IMR-90 (cell line): Measurements from ENCODE around the gene EML1. TPM values are rescaled to one million over a fixed set of nuclear protein-coding genes. Genes with fewer than 3 reads are reported as not detected.
A peak's percentile ranks its signal among the peaks of the same experiment; 100 is the strongest.

ENCODE experiments used
- ATAC-seq: fragments of 200-7000 bp; cut with Tn5 transposase; 2 replicates; pipeline ENCODE4 v1.9.1; 2020; ENCODE audit warnings: low read depth, mild to moderate bottlenecking, moderate library complexity
- BruUV-seq: library from RNA; stranded (reverse); fragments of 400-500 nt; replicated peaks from 2 replicates; lab custom pipeline; 2021; lab: Mats Ljungman, UMichigan
- CTCF ChIA-PET: fragments of 300-600 bp; formaldehyde crosslinking; extraction: SDS; loops from one replicate; lab custom pipeline; 2021; ENCODE audit warnings: antibody characterized with exemption; lab: Yijun Ruan, JAX
- POLR2A ChIA-PET: fragments of 300-600 bp; sonication (Branson Sonifier 250); formaldehyde crosslinking; loops from one replicate; lab custom pipeline; 2022; ENCODE audit warnings: antibody characterized with exemption; ENCODE audit not compliant: unreplicated experiment; lab: Charles Lee
- DNase-seq: peaks from one replicate; pipeline ENCODE4 v3.0.0; 2013
- H2AFZ ChIP-seq: replicated peaks from 2 replicates; pipeline ENCODE3; 2013; ENCODE audit warnings: low read length, mild to moderate bottlenecking; ENCODE audit not compliant: poor library complexity
- H2AK5ac ChIP-seq: 2 replicates; pipeline ENCODE4 v1.6.1; 2013; ENCODE audit warnings: low read depth, low read length, inconsistent platforms
- H2AK9ac ChIP-seq: replicated peaks from 2 replicates; pipeline ENCODE3; 2013; ENCODE audit warnings: mild to moderate bottlenecking, low read depth, low read length, moderate library complexity; ENCODE audit not compliant: poor library complexity
- H2BK120ac ChIP-seq: 2 replicates; pipeline ENCODE4 v1.6.1; 2013; ENCODE audit warnings: low read depth, low read length, inconsistent platforms
- H2BK15ac ChIP-seq: 3 replicates; pipeline ENCODE4 v1.6.1; 2013; ENCODE audit warnings: low read depth, low read length, inconsistent platforms
- H2BK20ac ChIP-seq: 2 replicates; pipeline ENCODE4 v1.6.1; 2013; ENCODE audit warnings: low read depth, mild to moderate bottlenecking, inconsistent platforms, low read length, moderate library complexity
- H2BK5ac ChIP-seq: 2 replicates; pipeline ENCODE4 v1.6.1; 2013; ENCODE audit warnings: mild to moderate bottlenecking, low read depth, low read length, inconsistent platforms; ENCODE audit not compliant: poor library complexity, severe bottlenecking
- H3K14ac ChIP-seq: replicated peaks from 2 replicates; pipeline ENCODE4 v1.6.1; 2013; ENCODE audit warnings: low read depth, low read length, inconsistent platforms
- H3K18ac ChIP-seq: 2 replicates; pipeline ENCODE4 v1.6.1; 2013; ENCODE audit warnings: low read depth, low read length, control low read depth
- H3K23ac ChIP-seq: 2 replicates; pipeline ENCODE4 v1.6.1; 2013; ENCODE audit warnings: low read depth, low read length, inconsistent platforms
- H3K27ac ChIP-seq: 2 replicates; pipeline ENCODE4 v1.5.1; 2013; ENCODE audit warnings: mild to moderate bottlenecking, control low read depth, low read length; ENCODE audit not compliant: insufficient read depth
- H3K27me3 ChIP-seq: 2 replicates; pipeline ENCODE4 v1.6.1; 2013; ENCODE audit warnings: low read length; ENCODE audit not compliant: control insufficient read depth, insufficient read depth
- H3K36me3 ChIP-seq: 2 replicates; pipeline ENCODE4 v1.6.1; 2013; ENCODE audit warnings: low read length, mixed read lengths; ENCODE audit not compliant: control insufficient read depth, insufficient read depth
- H3K4ac ChIP-seq: 2 replicates; pipeline ENCODE4 v1.6.1; 2013; ENCODE audit warnings: low read depth, low read length, inconsistent platforms
- H3K4me1 ChIP-seq: 2 replicates; pipeline ENCODE4 v1.6.1; 2013; ENCODE audit warnings: low read length, mixed read lengths; ENCODE audit not compliant: control insufficient read depth, insufficient read depth
- H3K4me2 ChIP-seq: 2 replicates; pipeline ENCODE4 v1.6.1; 2013; ENCODE audit warnings: low read depth, mild to moderate bottlenecking, control low read depth, low read length, moderate library complexity
- H3K4me3 ChIP-seq: 2 replicates; pipeline ENCODE4 v1.5.1; 2013; ENCODE audit warnings: low read depth, mild to moderate bottlenecking, control low read depth, low read length, moderate library complexity; ENCODE audit not compliant: insufficient read depth
- H3K56ac ChIP-seq: 2 replicates; pipeline ENCODE4 v1.6.1; 2013; ENCODE audit warnings: low read length, inconsistent platforms; ENCODE audit not compliant: insufficient read depth; ENCODE audit errors: extremely low read depth
- H3K79me1 ChIP-seq, 2 experiments: 2 replicates each; pipeline ENCODE4 v1.6.1; 2013; ENCODE audit warnings: low read length in 2 of 2, inconsistent platforms in 1 of 2, low read depth in 1 of 2
- H3K9ac ChIP-seq: 2 replicates; pipeline ENCODE4 v1.6.1; 2013; ENCODE audit warnings: low read depth, low read length, control low read depth
- H3K9me1 ChIP-seq: 2 replicates; pipeline ENCODE4 v1.6.1; 2013; ENCODE audit warnings: low read length, inconsistent platforms; ENCODE audit not compliant: insufficient read depth
- H3K9me3 ChIP-seq: 2 replicates; pipeline ENCODE4 v1.6.1; 2013; ENCODE audit warnings: low read length; ENCODE audit not compliant: control insufficient read depth, insufficient read depth
- H4K20me1 ChIP-seq: 2 replicates; pipeline ENCODE4 v1.6.1; 2013; ENCODE audit warnings: low read length, inconsistent platforms; ENCODE audit not compliant: insufficient read depth
- H4K5ac ChIP-seq: 2 replicates; pipeline ENCODE4 v1.6.1; 2013; ENCODE audit warnings: mild to moderate bottlenecking, low read depth, low read length, control low read depth
- H4K8ac ChIP-seq, 2 experiments: 2 replicates each; pipeline ENCODE4 v1.6.1; 2013; ENCODE audit warnings: low read depth in 2 of 2, low read length in 2 of 2, control low read depth in 1 of 2, inconsistent platforms in 1 of 2
- H4K91ac ChIP-seq: 2 replicates; pipeline ENCODE4 v1.6.1; 2013; ENCODE audit warnings: low read depth, low read length, inconsistent platforms; ENCODE audit not compliant: insufficient read depth
- BHLHE40 ChIP-seq: fragments of 150-350 bp; IDR thresholded peaks from 2 replicates; pipeline ENCODE4 v1.6.1; 2016; ENCODE audit warnings: mild to moderate bottlenecking, low read depth, low read length
- CHD1 ChIP-seq: IDR thresholded peaks from 2 replicates; pipeline ENCODE4 v1.6.1; 2012; ENCODE audit warnings: low read depth, low read length, improper control_type of control experiment
- FOS ChIP-seq: fragments of 150-350 bp; IDR thresholded peaks from 2 replicates; pipeline ENCODE4 v1.6.1; 2016; ENCODE audit warnings: low read depth, low read length
- MAZ ChIP-seq: IDR thresholded peaks from 2 replicates; pipeline ENCODE4 v1.6.1; 2012; ENCODE audit warnings: low read depth, mild to moderate bottlenecking, low read length, improper control_type of control experiment, moderate library complexity, borderline replicate concordance
- MXI1 ChIP-seq: IDR thresholded peaks from 2 replicates; pipeline ENCODE4 v1.6.1; 2012; ENCODE audit warnings: low read depth, mild to moderate bottlenecking, low read length, moderate library complexity, borderline replicate concordance
- NFE2L2 ChIP-seq: fragments of 150-350 bp; IDR thresholded peaks from 2 replicates; pipeline ENCODE4 v1.6.1; 2016; ENCODE audit warnings: low read depth, mild to moderate bottlenecking, low read length
- POLR2A ChIP-seq: IDR thresholded peaks from 2 replicates; pipeline ENCODE4 v1.6.1; 2012; ENCODE audit warnings: mild to moderate bottlenecking, low read depth, low read length
- RFX5 ChIP-seq: IDR thresholded peaks from 2 replicates; pipeline ENCODE4 v1.8.0; 2012; ENCODE audit warnings: low read depth, mild to moderate bottlenecking, low read length, moderate library complexity
- SMC3 ChIP-seq: fragments of 150-350 bp; IDR thresholded peaks from 2 replicates; pipeline ENCODE4 v1.6.1; 2016; ENCODE audit warnings: low read depth, mild to moderate bottlenecking, antibody characterized with exemption, low read length, moderate library complexity
- WGBS, 2 experiments: methylation state at CpG; one replicate each; pipeline versions ENCODE4 v1.1.5 to v1.1.7; 2013; ENCODE audit warnings: missing lambda C conversion rate in 2 of 2; ENCODE audit not compliant: insufficient read length in 1 of 2; ENCODE audit errors: extremely low coverage in 2 of 2; 5-methylcytosine and 5-hydroxymethylcytosine counted together
- dilution Hi-C: fragments of 300-500 bp; cut with HindIII; formaldehyde crosslinking; loops from one replicate; pipeline ENCODE4 v1.14.3; 2018; ENCODE audit warnings: low sequenced_read_pairs; ENCODE audit not compliant: unreplicated experiment
- in situ Hi-C: fragments of 300-500 bp; cut with MboI; formaldehyde crosslinking; loops from 3 replicates; pipeline ENCODE4 v1.14.3; 2019; ENCODE audit warnings: low sequenced_read_pairs, inconsistent platforms, mixed read lengths
- intact Hi-C: fragments of 100-400 bp; cut with micrococcal nuclease; formaldehyde crosslinking; loops from 2 replicates; pipeline ENCODE4 v1.10.0; 2022
- polyA plus RNA-seq, 3 experiments: library from polyadenylated mRNA; depleted of rRNA; stranded (reverse); fragments of >200 nt; gene quantifications; 2 replicates each; pipeline ENCODE4 v1.2.3, GENCODE V29; 2012; ENCODE audit warnings: low replicate concordance in 1 of 3
- total RNA-seq: library from RNA; depleted of rRNA; stranded (reverse); fragments of >200 nt; gene quantifications from 2 replicates; pipeline ENCODE4 v1.2.3, GENCODE V29; 2012
- TF ChIP-seq, protein P1 (sequence below): fragments of 150-350 bp; IDR thresholded peaks from 2 replicates; pipeline ENCODE4 v1.6.1; 2016; ENCODE audit warnings: low read depth, mild to moderate bottlenecking, low read length, moderate library complexity, borderline replicate concordance
- TF ChIP-seq, protein P2 (sequence below): fragments of 150-350 bp; IDR thresholded peaks from 2 replicates; pipeline ENCODE4 v1.6.1; 2017; ENCODE audit warnings: mild to moderate bottlenecking, antibody characterized with exemption, low read length, low read depth
- TF ChIP-seq, protein P3 (sequence below): conservative IDR thresholded peaks from 2 replicates; pipeline ENCODE4 v1.5.1; 2012; ENCODE audit warnings: mild to moderate bottlenecking, low read depth, low read length, improper control_type of control experiment

Gene EML1
- total and polyA plus RNA-seq, 2 of the 4 experiments (the other 2 are of a cell fraction) = 14.0 to 42.3 TPM

DNA sequence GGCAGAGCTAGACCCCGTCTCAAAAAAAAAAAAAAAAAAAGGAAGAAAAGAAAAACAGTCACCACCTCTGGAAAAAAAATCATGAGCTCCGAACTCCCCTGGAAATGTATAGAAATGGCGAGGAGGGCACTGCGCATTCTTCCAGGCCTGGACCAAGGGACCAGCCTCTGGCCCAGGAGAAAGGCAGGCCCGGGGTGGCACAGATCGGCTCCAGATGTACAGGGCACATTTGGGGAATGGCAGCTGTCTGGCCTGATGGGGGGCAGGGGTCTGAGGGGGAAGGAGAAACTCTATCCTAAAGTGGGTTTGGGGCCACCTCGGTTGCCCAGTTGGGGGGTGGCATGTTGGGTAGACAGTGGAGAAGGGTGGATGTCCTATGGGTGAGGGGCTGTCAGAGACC lies 46.0 kb upstream of the EML1 start:
- Histone ChIP-seq H3K23ac (no peak overlapping the region), H2AK9ac (no peak overlapping the region), H3K9ac (no peak overlapping the region), H3K4ac (peak overlapping the region; percentile 65), H3K79me1 (peaks cover 0 to 12% of the 10 kb centered on the region in 2 experiments; a peak in 1 of 4 replicates), H2BK15ac (peak overlapping the region; percentile 12; the same call in 1 of the 3 replicates), H3K18ac (no peak overlapping the region; the same call in 1 of the 2 replicates), H3K56ac (no peak overlapping the region), H3K4me2 (no peak overlapping the region), H2BK120ac (peak overlapping the region; percentile 72), H3K27ac (no peak overlapping the region), H3K9me3 (no peaks in the 10 kb centered on the region), H4K8ac (peak overlapping the region in 1 of 2 experiments; percentile 25; a peak in 1 of 4 replicates), H3K27me3 (no peaks in the 10 kb centered on the region), H2BK5ac (no peak overlapping the region), H4K91ac (peak overlapping the region; percentile 72), H2AK5ac (peak overlapping the region; percentile 83), H4K5ac (no peak overlapping the region), H3K14ac (peak overlapping the region; percentile 24; the same call in 1 of the 2 replicates), H2AFZ (no peak overlapping the region), H2BK20ac (peak overlapping the region; percentile 74; the same call in 1 of the 2 replicates), H3K4me1 (peaks cover 27% of the 10 kb centered on the region), H3K36me3 (no peaks in the 10 kb centered on the region), H4K20me1 (peaks cover 9% of the 10 kb centered on the region; the same call in 1 of the 2 replicates), H3K4me3 (no peak overlapping the region), H3K9me1 (peaks cover 24% of the 10 kb centered on the region)
- TF ChIP-seq MAZ (no peak), CHD1 (no peak), RFX5 (no peak), POLR2A (no peak), FOS (no peak), BHLHE40 (no peak), NFE2L2 (no peak), SMC3 (no peak), MXI1 (no peak)
- TF ChIP-seq, protein P1, sequence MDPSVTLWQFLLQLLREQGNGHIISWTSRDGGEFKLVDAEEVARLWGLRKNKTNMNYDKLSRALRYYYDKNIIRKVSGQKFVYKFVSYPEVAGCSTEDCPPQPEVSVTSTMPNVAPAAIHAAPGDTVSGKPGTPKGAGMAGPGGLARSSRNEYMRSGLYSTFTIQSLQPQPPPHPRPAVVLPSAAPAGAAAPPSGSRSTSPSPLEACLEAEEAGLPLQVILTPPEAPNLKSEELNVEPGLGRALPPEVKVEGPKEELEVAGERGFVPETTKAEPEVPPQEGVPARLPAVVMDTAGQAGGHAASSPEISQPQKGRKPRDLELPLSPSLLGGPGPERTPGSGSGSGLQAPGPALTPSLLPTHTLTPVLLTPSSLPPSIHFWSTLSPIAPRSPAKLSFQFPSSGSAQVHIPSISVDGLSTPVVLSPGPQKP = no peak
- TF ChIP-seq, protein P2, sequence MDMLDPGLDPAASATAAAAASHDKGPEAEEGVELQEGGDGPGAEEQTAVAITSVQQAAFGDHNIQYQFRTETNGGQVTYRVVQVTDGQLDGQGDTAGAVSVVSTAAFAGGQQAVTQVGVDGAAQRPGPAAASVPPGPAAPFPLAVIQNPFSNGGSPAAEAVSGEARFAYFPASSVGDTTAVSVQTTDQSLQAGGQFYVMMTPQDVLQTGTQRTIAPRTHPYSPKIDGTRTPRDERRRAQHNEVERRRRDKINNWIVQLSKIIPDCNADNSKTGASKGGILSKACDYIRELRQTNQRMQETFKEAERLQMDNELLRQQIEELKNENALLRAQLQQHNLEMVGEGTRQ = no peak
- TF ChIP-seq, protein P3, sequence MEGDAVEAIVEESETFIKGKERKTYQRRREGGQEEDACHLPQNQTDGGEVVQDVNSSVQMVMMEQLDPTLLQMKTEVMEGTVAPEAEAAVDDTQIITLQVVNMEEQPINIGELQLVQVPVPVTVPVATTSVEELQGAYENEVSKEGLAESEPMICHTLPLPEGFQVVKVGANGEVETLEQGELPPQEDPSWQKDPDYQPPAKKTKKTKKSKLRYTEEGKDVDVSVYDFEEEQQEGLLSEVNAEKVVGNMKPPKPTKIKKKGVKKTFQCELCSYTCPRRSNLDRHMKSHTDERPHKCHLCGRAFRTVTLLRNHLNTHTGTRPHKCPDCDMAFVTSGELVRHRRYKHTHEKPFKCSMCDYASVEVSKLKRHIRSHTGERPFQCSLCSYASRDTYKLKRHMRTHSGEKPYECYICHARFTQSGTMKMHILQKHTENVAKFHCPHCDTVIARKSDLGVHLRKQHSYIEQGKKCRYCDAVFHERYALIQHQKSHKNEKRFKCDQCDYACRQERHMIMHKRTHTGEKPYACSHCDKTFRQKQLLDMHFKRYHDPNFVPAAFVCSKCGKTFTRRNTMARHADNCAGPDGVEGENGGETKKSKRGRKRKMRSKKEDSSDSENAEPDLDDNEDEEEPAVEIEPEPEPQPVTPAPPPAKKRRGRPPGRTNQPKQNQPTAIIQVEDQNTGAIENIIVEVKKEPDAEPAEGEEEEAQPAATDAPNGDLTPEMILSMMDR = no peak
- ChIA-PET POLR2A (interaction anchor here (0.6 kb wide), 2 partner anchors 14 to 215 kb away, joined by 3 to 14 read pairs; no protein-coding TSS in a partner anchor), CTCF (interaction anchor here (0.6 to 1.4 kb wide), 2 partner anchors 12 to 17 kb away, joined by 3 to 4 read pairs; no protein-coding TSS in a partner anchor)
- dilution Hi-C loops (no loop called here), intact Hi-C loops (no loop called here), in situ Hi-C loops (no loop called here)
- BruUV-seq = no TSS peak
- WGBS, 2 experiments = 93% methylated on average over 3 of the region's 7 CpGs; no CpG with 5 or more reads in 1 of the 2 experiments
- ATAC-seq = no peak
- no peak for DNase-seq
